ENCODE results near the gene PLEKHA5.

PLEKHA5 gene

GRCh38 chr12:19171731-19172130 is 42.2 kb downstream of the PLEKHA5 start:
- H3K4me3 ChIP-seq (ENCODE audit: low read depth, low read length, poor library complexity, severe bottlenecking) = no peak overlapping the region
- no peaks in the 10 kb centered on the region for H3F3A ChIP-seq (ENCODE audit: insufficient read depth, low read length)
- no peaks in the 10 kb centered on the region for H3K36me3 ChIP-seq (ENCODE audit: insufficient read depth, low read length)
- no peak overlapping the region for H2AFZ ChIP-seq (ENCODE audit: low read length)
- no peaks in the 10 kb centered on the region for H3K27me3 ChIP-seq (ENCODE audit: insufficient read depth, low read length)
- H3K9me3 ChIP-seq (ENCODE audit: low read length) = no peaks in the 10 kb centered on the region
- no peaks in the 10 kb centered on the region for H3K4me1 ChIP-seq (ENCODE audit: insufficient read depth, low read length, severe bottlenecking)
- H3K9ac ChIP-seq (ENCODE audit: low read length) = no peak overlapping the region
- H4K20me1 ChIP-seq (ENCODE audit: insufficient read depth, low read length) = no peaks in the 10 kb centered on the region
- no peak overlapping the region for H3K4me2 ChIP-seq (ENCODE audit: low read length)
- no peak overlapping the region for H3K27ac ChIP-seq (ENCODE audit: low read depth, low read length, poor library complexity, severe bottlenecking)
- no peak for TF ChIP-seq EZH2 (IDR thresholded peaks at IDR 0.05; ENCODE audit: borderline replicate concordance, low read length)
- TF ChIP-seq, protein P1, sequence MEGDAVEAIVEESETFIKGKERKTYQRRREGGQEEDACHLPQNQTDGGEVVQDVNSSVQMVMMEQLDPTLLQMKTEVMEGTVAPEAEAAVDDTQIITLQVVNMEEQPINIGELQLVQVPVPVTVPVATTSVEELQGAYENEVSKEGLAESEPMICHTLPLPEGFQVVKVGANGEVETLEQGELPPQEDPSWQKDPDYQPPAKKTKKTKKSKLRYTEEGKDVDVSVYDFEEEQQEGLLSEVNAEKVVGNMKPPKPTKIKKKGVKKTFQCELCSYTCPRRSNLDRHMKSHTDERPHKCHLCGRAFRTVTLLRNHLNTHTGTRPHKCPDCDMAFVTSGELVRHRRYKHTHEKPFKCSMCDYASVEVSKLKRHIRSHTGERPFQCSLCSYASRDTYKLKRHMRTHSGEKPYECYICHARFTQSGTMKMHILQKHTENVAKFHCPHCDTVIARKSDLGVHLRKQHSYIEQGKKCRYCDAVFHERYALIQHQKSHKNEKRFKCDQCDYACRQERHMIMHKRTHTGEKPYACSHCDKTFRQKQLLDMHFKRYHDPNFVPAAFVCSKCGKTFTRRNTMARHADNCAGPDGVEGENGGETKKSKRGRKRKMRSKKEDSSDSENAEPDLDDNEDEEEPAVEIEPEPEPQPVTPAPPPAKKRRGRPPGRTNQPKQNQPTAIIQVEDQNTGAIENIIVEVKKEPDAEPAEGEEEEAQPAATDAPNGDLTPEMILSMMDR (IDR thresholded peaks at IDR 0.05; ENCODE audit: low read length) = no peak
- H3K79me2 ChIP-seq (ENCODE audit: insufficient read depth, low read length) = no peaks in the 10 kb centered on the region
- H3K9me2 ChIP-seq (ENCODE audit: low read depth, low read length) = no peaks in the 10 kb centered on the region

DNA sequence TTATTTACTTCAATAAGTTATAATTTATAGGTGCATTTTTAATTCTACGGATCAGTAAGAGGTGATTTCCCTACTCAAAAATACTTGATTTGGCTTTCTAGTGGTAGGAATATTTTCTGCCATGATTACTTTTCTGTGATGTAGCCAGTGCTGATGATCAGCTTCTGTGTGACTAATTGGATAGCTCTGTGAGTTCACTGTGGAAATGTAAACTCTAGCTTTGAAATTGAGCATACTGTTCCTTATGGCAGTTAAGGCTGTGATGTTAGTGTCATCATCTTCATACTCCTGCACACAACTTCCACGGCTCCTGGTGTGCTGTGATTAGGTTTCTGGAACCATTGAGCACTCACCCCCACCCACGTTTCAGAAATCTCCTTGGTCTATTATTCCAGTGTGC is 48.2 kb downstream of the PLEKHA5 start:
- Histone ChIP-seq H3K9ac (ENCODE audit: low read length) (no peak overlapping the region), H3K9me2 (ENCODE audit: low read depth, low read length) (no peaks in the 10 kb centered on the region), H3K79me2 (ENCODE audit: insufficient read depth, low read length) (no peaks in the 10 kb centered on the region), H3K4me2 (ENCODE audit: low read length) (no peak overlapping the region), H3F3A (ENCODE audit: insufficient read depth, low read length) (no peaks in the 10 kb centered on the region), H4K20me1 (ENCODE audit: insufficient read depth, low read length) (no peaks in the 10 kb centered on the region), H3K27me3 (ENCODE audit: insufficient read depth, low read length) (no peaks in the 10 kb centered on the region), H3K4me1 (ENCODE audit: insufficient read depth, low read length, severe bottlenecking) (no peaks in the 10 kb centered on the region), H3K9me3 (ENCODE audit: low read length) (no peaks in the 10 kb centered on the region), H3K4me3 (ENCODE audit: low read depth, low read length, poor library complexity, severe bottlenecking) (no peak overlapping the region), H3K27ac (ENCODE audit: low read depth, low read length, poor library complexity, severe bottlenecking) (no peak overlapping the region), H3K36me3 (ENCODE audit: insufficient read depth, low read length) (no peaks in the 10 kb centered on the region), H2AFZ (ENCODE audit: low read length) (no peak overlapping the region)
- no peak for TF ChIP-seq EZH2 (IDR thresholded peaks at IDR 0.05; ENCODE audit: borderline replicate concordance, low read length)
- TF ChIP-seq, protein P1 (IDR thresholded peaks at IDR 0.05; ENCODE audit: low read length) = no peak

- Histone ChIP-seq H3K4me2 (ENCODE audit: low read length) (no peak overlapping the region), H3K27me3 (ENCODE audit: insufficient read depth, low read length) (no peaks in the 10 kb centered on the region), H3K36me3 (ENCODE audit: insufficient read depth, low read length) (no peaks in the 10 kb centered on the region), H3K27ac (ENCODE audit: low read depth, low read length, poor library complexity, severe bottlenecking) (no peak overlapping the region), H3K9ac (ENCODE audit: low read length) (no peak overlapping the region), H3F3A (ENCODE audit: insufficient read depth, low read length) (no peaks in the 10 kb centered on the region), H3K9me3 (ENCODE audit: low read length) (no peaks in the 10 kb centered on the region), H3K9me2 (ENCODE audit: low read depth, low read length) (no peaks in the 10 kb centered on the region), H3K4me1 (ENCODE audit: insufficient read depth, low read length, severe bottlenecking) (no peaks in the 10 kb centered on the region), H3K79me2 (ENCODE audit: insufficient read depth, low read length) (no peaks in the 10 kb centered on the region), H2AFZ (ENCODE audit: low read length) (no peak overlapping the region), H3K4me3 (ENCODE audit: low read depth, low read length, poor library complexity, severe bottlenecking) (no peak overlapping the region), H4K20me1 (ENCODE audit: insufficient read depth, low read length) (no peaks in the 10 kb centered on the region)
- TF ChIP-seq EZH2 (IDR thresholded peaks at IDR 0.05; ENCODE audit: borderline replicate concordance, low read length) = no peak
Observed at GRCh38 chr12:19179986-19180385, 50.5 kb downstream of the PLEKHA5 start.

DNA sequence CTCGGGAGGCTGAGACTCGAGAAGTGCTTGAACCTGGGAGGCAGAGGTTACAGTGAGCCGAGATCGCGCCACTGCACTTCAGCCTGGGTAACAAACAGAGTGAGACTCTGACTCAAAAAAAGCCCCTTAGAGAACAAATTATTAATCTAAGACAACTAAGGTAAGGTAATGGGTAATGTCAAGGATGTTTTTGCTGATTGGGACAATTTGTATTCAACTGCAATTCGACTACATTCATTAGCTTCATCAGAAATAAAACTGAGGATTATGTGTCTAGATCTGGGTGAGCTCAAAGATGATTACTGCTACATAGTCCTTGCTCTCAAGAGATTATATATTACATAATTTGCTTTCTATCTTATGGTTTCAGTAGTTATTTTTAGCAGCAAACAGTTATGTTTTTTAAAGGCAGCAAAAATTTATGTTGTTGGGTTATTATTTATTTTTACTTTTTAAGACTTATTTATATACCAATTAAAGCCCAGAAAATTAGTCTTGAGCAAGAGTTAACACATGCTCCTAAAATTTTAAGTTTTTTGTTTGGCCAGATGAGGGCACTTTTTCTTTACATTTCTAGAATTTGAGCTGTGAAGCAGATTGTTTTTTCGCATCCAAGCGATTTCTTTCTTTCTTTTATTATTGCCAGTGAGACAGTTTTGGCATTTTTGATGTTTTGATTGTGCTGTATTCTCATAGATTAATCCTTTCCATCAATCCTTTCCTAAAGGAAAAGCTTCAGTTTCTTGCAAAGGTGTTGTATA is 52.3 kb downstream of the PLEKHA5 start:
- Histone ChIP-seq H3K27me3 (ENCODE audit: insufficient read depth, low read length) (no peaks in the 10 kb centered on the region), H3K9ac (ENCODE audit: low read length) (no peak overlapping the region), H3K4me1 (ENCODE audit: insufficient read depth, low read length, severe bottlenecking) (no peaks in the 10 kb centered on the region), H3K27ac (ENCODE audit: low read depth, low read length, poor library complexity, severe bottlenecking) (no peak overlapping the region), H3K4me2 (ENCODE audit: low read length) (no peak overlapping the region), H3F3A (ENCODE audit: insufficient read depth, low read length) (no peaks in the 10 kb centered on the region), H3K9me2 (ENCODE audit: low read depth, low read length) (no peaks in the 10 kb centered on the region), H3K79me2 (ENCODE audit: insufficient read depth, low read length) (no peaks in the 10 kb centered on the region), H4K20me1 (ENCODE audit: insufficient read depth, low read length) (no peaks in the 10 kb centered on the region), H3K4me3 (ENCODE audit: low read depth, low read length, poor library complexity, severe bottlenecking) (no peak overlapping the region), H3K9me3 (ENCODE audit: low read length) (no peaks in the 10 kb centered on the region), H2AFZ (ENCODE audit: low read length) (no peak overlapping the region), H3K36me3 (ENCODE audit: insufficient read depth, low read length) (no peaks in the 10 kb centered on the region)
- TF ChIP-seq EZH2 (IDR thresholded peaks at IDR 0.05; ENCODE audit: borderline replicate concordance, low read length) = no peak
- TF ChIP-seq, protein P1 (IDR thresholded peaks at IDR 0.05; ENCODE audit: low read length) = peak; percentile 9; the same call in 1 of the 2 replicates

All from OCI-LY1 (cell line).